WTC11 (cell line): ENCODE results near the gene GPR65.

Experiments used
- ATF3 ChIP-seq: sonication (generic); formaldehyde crosslinking; conservative IDR thresholded peaks from 2 replicates; pipeline ENCODE4 v1.8.1; 2022; ENCODE audit warnings: mild to moderate bottlenecking, missing genetic modification reagents
- CREB1 ChIP-seq: sonication (generic); formaldehyde crosslinking; IDR thresholded peaks from 2 replicates; pipeline ENCODE4 v1.8.0; 2023; ENCODE audit warnings: mild to moderate bottlenecking, missing genetic modification reagents
- E2F5 ChIP-seq: sonication (generic); formaldehyde crosslinking; IDR thresholded peaks from 2 replicates; pipeline ENCODE4 v1.8.1; 2022; ENCODE audit warnings: mild to moderate bottlenecking, moderate library complexity, missing genetic modification reagents
- FOXK1 ChIP-seq: sonication (generic); formaldehyde crosslinking; IDR thresholded peaks from 2 replicates; pipeline ENCODE4 v1.8.0; 2022; ENCODE audit warnings: mild to moderate bottlenecking, moderate library complexity, missing genetic modification reagents
- NFATC4 ChIP-seq: fragments of 250-450 bp; sonication (Bioruptor Pico); IDR thresholded peaks from 2 replicates; pipeline ENCODE4 v1.9.0; 2021; ENCODE audit warnings: mild to moderate bottlenecking
- TP53 ChIP-seq: sonication (generic); formaldehyde crosslinking; IDR thresholded peaks from 2 replicates; pipeline ENCODE4 v1.8.1; 2023; ENCODE audit warnings: mild to moderate bottlenecking, missing genetic modification reagents
- ZNF121 ChIP-seq: sonication (generic); formaldehyde crosslinking; IDR thresholded peaks from 2 replicates; pipeline ENCODE4 v1.8.0; 2023; ENCODE audit warnings: missing genetic modification reagents
- TF ChIP-seq, protein P1 (sequence below): fragments of 200-600 bp; IDR thresholded peaks from 2 replicates; pipeline ENCODE4 v1.8.0; 2022; ENCODE audit warnings: antibody characterized with exemption

GRCh38 chr14:87990682-87991081, 14.3 kb upstream of the GPR65 start:
- TF ChIP-seq ZNF121 (CRISPR knock-in tag) (no peak), E2F5 (no peak), CREB1 (no peak), TP53 (CRISPR knock-in tag) (no peak), ATF3 (CRISPR knock-in tag) (no peak), FOXK1 (CRISPR knock-in tag) (no peak), NFATC4 (CRISPR knock-in tag) (no peak)
- TF ChIP-seq, protein P1, sequence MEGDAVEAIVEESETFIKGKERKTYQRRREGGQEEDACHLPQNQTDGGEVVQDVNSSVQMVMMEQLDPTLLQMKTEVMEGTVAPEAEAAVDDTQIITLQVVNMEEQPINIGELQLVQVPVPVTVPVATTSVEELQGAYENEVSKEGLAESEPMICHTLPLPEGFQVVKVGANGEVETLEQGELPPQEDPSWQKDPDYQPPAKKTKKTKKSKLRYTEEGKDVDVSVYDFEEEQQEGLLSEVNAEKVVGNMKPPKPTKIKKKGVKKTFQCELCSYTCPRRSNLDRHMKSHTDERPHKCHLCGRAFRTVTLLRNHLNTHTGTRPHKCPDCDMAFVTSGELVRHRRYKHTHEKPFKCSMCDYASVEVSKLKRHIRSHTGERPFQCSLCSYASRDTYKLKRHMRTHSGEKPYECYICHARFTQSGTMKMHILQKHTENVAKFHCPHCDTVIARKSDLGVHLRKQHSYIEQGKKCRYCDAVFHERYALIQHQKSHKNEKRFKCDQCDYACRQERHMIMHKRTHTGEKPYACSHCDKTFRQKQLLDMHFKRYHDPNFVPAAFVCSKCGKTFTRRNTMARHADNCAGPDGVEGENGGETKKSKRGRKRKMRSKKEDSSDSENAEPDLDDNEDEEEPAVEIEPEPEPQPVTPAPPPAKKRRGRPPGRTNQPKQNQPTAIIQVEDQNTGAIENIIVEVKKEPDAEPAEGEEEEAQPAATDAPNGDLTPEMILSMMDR = no peak
